Naive thymus-derived CD4-positive, alpha-beta T cell (primary cell): Measurements from ENCODE around the gene SCCPDH. TPM values are rescaled to one million over a fixed set of nuclear protein-coding genes. Genes with fewer than 3 reads are reported as not detected.

ENCODE experiments used
- ATAC-seq: fragments of 150-1000 bp; cut with Tn5 transposase; 2 replicates; pipeline ENCODE4 v1.10.0; 2021; ENCODE audit warnings: mild to moderate bottlenecking, moderate library complexity
- CTCF ChIA-PET: fragments of 350-600 bp; sonication (Branson Sonifier 250); formaldehyde crosslinking; loops from one replicate; lab custom pipeline; 2021; ENCODE audit warnings: antibody characterized with exemption; lab: Charles Lee
- POLR2A ChIA-PET: fragments of 350-600 bp; sonication (Branson Sonifier 250); formaldehyde crosslinking; loops from one replicate; lab custom pipeline; 2021; ENCODE audit warnings: antibody characterized with exemption, inconsistent platforms; lab: Charles Lee
- DNase-seq, 9 donors: peaks; one replicate each; pipeline versions ENCODE4 v3.0.0 to v3.0.0-alpha.2; 2020 to 2022; ENCODE audit warnings: mixed read lengths in 1 of 9
- H3K27ac ChIP-seq: one replicate; pipeline ENCODE4 v1.7.0; 2013; ENCODE audit warnings: mild to moderate bottlenecking, low read depth, low read length, moderate library complexity
- H3K27me3 ChIP-seq, 2 donors: one replicate each; pipeline ENCODE4 v1.7.0; 2013; ENCODE audit warnings: low read length in 2 of 2, mild to moderate bottlenecking in 2 of 2, moderate library complexity in 2 of 2; ENCODE audit not compliant: control insufficient read depth in 2 of 2, insufficient read depth in 2 of 2
- H3K36me3 ChIP-seq, 3 experiments: 1 replicate in 2 of 3; 2 replicates in 1 of 3; pipeline ENCODE4 v1.7.0; 2013; ENCODE audit warnings: low read length in 3 of 3, mild to moderate bottlenecking in 3 of 3, moderate library complexity in 1 of 3; ENCODE audit not compliant: insufficient read depth in 3 of 3, control insufficient read depth in 2 of 3
- H3K4me1 ChIP-seq, 2 donors: one replicate each; pipeline ENCODE4 v1.7.0; 2013; ENCODE audit warnings: low read length in 2 of 2, mild to moderate bottlenecking in 2 of 2, moderate library complexity in 1 of 2; ENCODE audit not compliant: control insufficient read depth in 2 of 2, insufficient read depth in 2 of 2
- H3K4me3 ChIP-seq: 2 replicates; pipeline ENCODE4 v1.7.0; 2013; ENCODE audit warnings: mild to moderate bottlenecking, low read length
- H3K9me3 ChIP-seq, 3 experiments: 1 replicate in 2 of 3; 2 replicates in 1 of 3; pipeline ENCODE4 v1.7.0; 2013; ENCODE audit warnings: low read length in 3 of 3; ENCODE audit not compliant: control insufficient read depth in 2 of 3
- H3K27ac Mint-ChIP-seq, 9 donors: one replicate each; pipeline ENCODE4 v1.8.0; 2020 to 2022; ENCODE audit warnings: mixed read lengths in 9 of 9, mild to moderate bottlenecking in 8 of 9, moderate library complexity in 5 of 9, inconsistent platforms in 2 of 9
- H3K27me3 Mint-ChIP-seq, 5 donors: one replicate each; pipeline ENCODE4 v1.8.0; 2021 to 2022; ENCODE audit warnings: mixed read lengths in 5 of 5, mild to moderate bottlenecking in 1 of 5
- H3K36me3 Mint-ChIP-seq, 5 donors: one replicate each; pipeline ENCODE4 v1.8.0; 2020 to 2022; ENCODE audit warnings: mixed read lengths in 5 of 5, mild to moderate bottlenecking in 3 of 5, inconsistent platforms in 1 of 5
- H3K4me1 Mint-ChIP-seq, 7 donors: one replicate each; pipeline ENCODE4 v1.8.0; 2020 to 2022; ENCODE audit warnings: mixed read lengths in 7 of 7, mild to moderate bottlenecking in 3 of 7, inconsistent platforms in 1 of 7
- H3K4me3 Mint-ChIP-seq, 10 donors: one replicate each; pipeline ENCODE4 v1.8.0; 2020 to 2022; ENCODE audit warnings: mild to moderate bottlenecking in 10 of 10, mixed read lengths in 10 of 10, moderate library complexity in 6 of 10, inconsistent platforms in 2 of 10
- H3K9me3 Mint-ChIP-seq, 11 donors: one replicate each; pipeline ENCODE4 v1.8.0; 2020 to 2022; ENCODE audit warnings: mixed read lengths in 11 of 11, mild to moderate bottlenecking in 4 of 11, inconsistent platforms in 1 of 11, moderate library complexity in 1 of 11
- intact Hi-C, 2 donors: fragments of 100-400 bp; cut with micrococcal nuclease; formaldehyde crosslinking; loops; one replicate each; pipeline ENCODE4 v1.15.1; 2023
- polyA plus RNA-seq, 2 donors: library from polyadenylated mRNA; unstranded; fragments of 300-500 nt; fragmentation: Illumina TruSeq; gene quantifications; one replicate each; pipeline ENCODE4 v1.2.3, GENCODE V29; 2021
- total RNA-seq, 6 experiments: library from RNA in 5 of 6; stranded (reverse) in 5 of 6; gene quantifications; 1 replicate in 5 of 6; 2 replicates in 1 of 6; pipeline ENCODE4 v1.2.3 and lab custom pipeline; 2021 to 2026

The SCCPDH gene
- total and polyA plus RNA-seq, 7 experiments from 2014 or later = 3.5 to 14.5 (median 5.3) TPM

DNA sequence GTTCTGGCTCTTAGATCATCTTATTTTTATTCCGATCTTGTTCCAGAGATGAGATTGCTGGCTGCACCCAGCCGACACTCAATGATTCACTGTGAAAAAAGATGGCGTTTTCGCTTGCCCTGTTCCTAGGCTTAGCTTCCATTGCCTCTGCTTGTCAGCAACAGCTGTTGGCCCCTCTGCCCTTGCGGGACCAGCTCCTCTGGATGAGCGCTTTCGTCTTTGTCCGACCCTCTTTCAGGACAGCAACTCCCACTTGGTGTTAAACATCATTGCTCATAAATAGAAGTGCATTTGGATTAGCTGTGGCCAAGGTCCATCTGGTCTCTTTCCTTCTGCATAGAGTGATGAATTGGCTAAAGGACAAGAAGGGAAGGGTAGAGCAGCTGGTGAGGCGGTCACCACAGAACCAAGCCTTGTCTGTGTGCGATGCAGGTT is 43.5 kb upstream of the SCCPDH start:
- no peak overlapping the region for H3K4me3 ChIP-seq
- H3K27ac Mint-ChIP-seq = peak overlapping the region in 2 of 9 donors; percentile 13 to 26
- ChIA-PET CTCF (interaction anchor here (0.6 kb wide), 1 partner anchor 188 kb away, joined by 5 read pairs; no protein-coding TSS in a partner anchor), POLR2A (no interaction called here)
- H3K9me3 Mint-ChIP-seq = peaks cover 0 to 3% (median 0%) of the 10 kb centered on the region in 11 donors
- no peak for ATAC-seq
- intact Hi-C loops = no loop called here
- no peaks in the 10 kb centered on the region for H3K27me3 Mint-ChIP-seq
- no peak overlapping the region for H3K4me3 Mint-ChIP-seq
- no peaks in the 10 kb centered on the region for H3K27me3 ChIP-seq
- H3K27ac ChIP-seq = no peak overlapping the region
- H3K4me1 Mint-ChIP-seq = no peaks in the 10 kb centered on the region
- DNase-seq = no peak
- no peaks in the 10 kb centered on the region for H3K36me3 ChIP-seq
- H3K4me1 ChIP-seq = no peaks in the 10 kb centered on the region
- H3K36me3 Mint-ChIP-seq = peaks cover 0 to 3% (median 0%) of the 10 kb centered on the region in 5 donors
- H3K9me3 ChIP-seq = no peaks in the 10 kb centered on the region

DNA sequence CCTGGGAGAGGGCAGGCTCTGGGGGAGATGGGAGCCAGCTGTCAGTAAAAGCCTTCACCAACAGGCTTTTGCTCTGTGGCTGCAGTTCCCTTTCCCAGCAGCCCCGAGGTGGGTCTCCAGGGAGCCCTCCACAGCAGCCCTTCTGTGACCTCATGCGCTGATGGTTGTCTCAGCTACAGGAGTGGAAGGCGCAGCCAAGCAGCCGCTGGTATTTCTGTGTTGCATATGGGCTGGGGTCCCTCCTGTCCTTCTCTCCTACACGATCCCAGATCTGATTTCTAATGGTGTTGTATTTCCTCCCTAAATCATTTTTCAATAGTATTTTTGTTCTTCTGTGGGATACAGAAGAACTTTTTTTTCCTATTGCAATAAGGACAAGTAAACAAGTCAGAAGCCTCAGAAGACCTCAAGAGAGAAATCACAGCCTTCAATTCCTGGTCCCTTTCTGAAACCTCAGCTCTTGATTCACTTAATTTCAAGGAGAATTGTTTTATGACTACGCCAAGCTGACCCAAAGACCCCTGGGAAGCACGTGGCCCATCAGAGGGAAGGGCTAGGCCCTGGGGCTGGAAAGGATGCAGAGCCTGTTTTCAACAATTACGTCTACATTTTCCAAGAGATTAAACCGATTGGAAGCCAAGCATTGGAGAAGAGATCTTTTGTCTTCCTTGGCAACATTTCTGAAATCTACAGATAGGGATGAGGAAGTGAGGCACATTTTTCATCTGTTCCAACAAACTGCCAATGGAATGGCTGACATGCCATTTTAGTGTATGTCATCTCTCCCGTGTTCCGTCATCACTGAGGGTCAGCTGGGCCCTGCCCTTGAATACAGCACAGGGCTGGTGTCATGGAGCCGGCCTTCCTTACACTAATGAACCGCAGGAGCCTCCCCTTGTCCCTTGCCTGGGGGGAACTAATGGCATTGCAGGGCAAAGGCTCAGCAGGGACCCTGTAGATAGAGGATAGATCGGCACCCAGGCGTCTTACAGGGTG is 42.0 kb upstream of the SCCPDH start:
- intact Hi-C loops = no loop called here
- H3K27ac ChIP-seq = no peak overlapping the region
- POLR2A ChIA-PET = no interaction called here
- no peaks in the 10 kb centered on the region for H3K9me3 Mint-ChIP-seq
- no peaks in the 10 kb centered on the region for H3K36me3 ChIP-seq
- H3K4me1 Mint-ChIP-seq = no peaks in the 10 kb centered on the region
- no peaks in the 10 kb centered on the region for H3K27me3 ChIP-seq
- CTCF ChIA-PET = no interaction called here
- H3K4me3 Mint-ChIP-seq = no peak overlapping the region
- H3K4me3 ChIP-seq = no peak overlapping the region
- no peak for ATAC-seq
- no peaks in the 10 kb centered on the region for H3K27me3 Mint-ChIP-seq
- no peaks in the 10 kb centered on the region for H3K9me3 ChIP-seq
- H3K4me1 ChIP-seq = no peaks in the 10 kb centered on the region
- peaks cover 0 to 3% (median 0%) of the 10 kb centered on the region in 5 donors for H3K36me3 Mint-ChIP-seq
- H3K27ac Mint-ChIP-seq = peak overlapping the region in 2 of 9 donors; percentile 32 to 37
- no peak for DNase-seq

DNA sequence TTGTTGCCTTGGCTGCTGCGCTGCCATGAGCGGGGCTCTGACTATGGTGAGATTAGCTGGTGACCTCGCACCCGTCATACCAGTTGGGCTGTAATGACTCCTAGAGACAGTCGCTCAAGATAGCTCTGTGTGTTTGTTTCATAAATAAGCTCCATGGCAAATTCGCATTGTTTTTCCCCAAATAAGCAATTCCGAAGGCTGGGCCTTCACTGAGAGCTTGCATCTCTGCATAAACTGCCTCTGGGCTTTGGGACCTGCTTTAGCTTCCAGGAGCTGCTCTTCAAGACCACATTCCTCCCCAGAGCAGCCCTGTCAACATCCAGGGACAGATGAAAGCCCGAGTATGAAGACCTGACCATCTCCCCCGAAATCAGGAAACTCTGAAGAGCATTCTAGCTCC is 40.7 kb upstream of the SCCPDH start:
- intact Hi-C loops = no loop called here
- no peaks in the 10 kb centered on the region for H3K9me3 ChIP-seq
- DNase-seq = no peak
- H3K36me3 ChIP-seq = no peaks in the 10 kb centered on the region
- H3K27ac ChIP-seq = no peak overlapping the region
- H3K4me1 ChIP-seq = no peaks in the 10 kb centered on the region
- H3K4me3 Mint-ChIP-seq = no peak overlapping the region
- ATAC-seq = no peak
- H3K36me3 Mint-ChIP-seq = peaks cover 0 to 3% (median 0%) of the 10 kb centered on the region in 5 donors
- POLR2A ChIA-PET = interaction anchor here (0.5 kb wide), 1 partner anchor 85 kb away, joined by 3 read pairs; no protein-coding TSS in a partner anchor
- CTCF ChIA-PET = no interaction called here
- H3K4me3 ChIP-seq = no peak overlapping the region
- no peaks in the 10 kb centered on the region for H3K4me1 Mint-ChIP-seq
- no peaks in the 10 kb centered on the region for H3K27me3 Mint-ChIP-seq
- H3K27ac Mint-ChIP-seq = no peak overlapping the region
- no peaks in the 10 kb centered on the region for H3K27me3 ChIP-seq
- no peaks in the 10 kb centered on the region for H3K9me3 Mint-ChIP-seq

DNA sequence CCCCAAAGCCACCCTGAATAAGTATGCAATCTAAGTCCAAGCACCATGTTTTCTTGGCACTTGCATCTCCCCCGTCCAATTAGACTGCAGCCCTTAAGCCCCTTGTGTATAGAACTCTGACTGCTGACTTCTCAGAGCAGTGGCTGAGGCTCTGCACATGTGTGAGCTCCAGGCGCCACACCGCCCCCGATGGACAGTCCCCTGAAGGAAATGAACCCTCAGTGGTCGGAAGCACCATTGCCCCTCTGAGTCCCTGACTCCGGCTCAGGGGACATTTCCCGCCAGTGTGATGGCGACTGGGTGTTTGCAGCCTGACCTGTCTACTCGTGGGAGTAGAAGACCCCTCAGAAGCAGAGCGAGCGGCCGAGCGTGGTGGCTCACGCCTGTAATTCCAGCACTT is 37.2 kb upstream of the SCCPDH start:
- H3K36me3 ChIP-seq = no peaks in the 10 kb centered on the region
- no peak overlapping the region for H3K4me3 Mint-ChIP-seq
- H3K9me3 Mint-ChIP-seq = peaks cover 0 to 8% (median 0%) of the 10 kb centered on the region in 11 donors
- intact Hi-C loops = no loop called here
- H3K27ac ChIP-seq = no peak overlapping the region
- no peak overlapping the region for H3K4me3 ChIP-seq
- ChIA-PET POLR2A (no interaction called here), CTCF (no interaction called here)
- no peaks in the 10 kb centered on the region for H3K27me3 Mint-ChIP-seq
- DNase-seq (no peak), ATAC-seq (no peak)
- no peaks in the 10 kb centered on the region for H3K4me1 ChIP-seq
- H3K27ac Mint-ChIP-seq = no peak overlapping the region
- no peaks in the 10 kb centered on the region for H3K27me3 ChIP-seq
- no peaks in the 10 kb centered on the region for H3K9me3 ChIP-seq
- peaks cover 0 to 5% (median 0%) of the 10 kb centered on the region in 7 donors for H3K4me1 Mint-ChIP-seq
- peaks cover 0 to 3% (median 0%) of the 10 kb centered on the region in 5 donors for H3K36me3 Mint-ChIP-seq

DNA sequence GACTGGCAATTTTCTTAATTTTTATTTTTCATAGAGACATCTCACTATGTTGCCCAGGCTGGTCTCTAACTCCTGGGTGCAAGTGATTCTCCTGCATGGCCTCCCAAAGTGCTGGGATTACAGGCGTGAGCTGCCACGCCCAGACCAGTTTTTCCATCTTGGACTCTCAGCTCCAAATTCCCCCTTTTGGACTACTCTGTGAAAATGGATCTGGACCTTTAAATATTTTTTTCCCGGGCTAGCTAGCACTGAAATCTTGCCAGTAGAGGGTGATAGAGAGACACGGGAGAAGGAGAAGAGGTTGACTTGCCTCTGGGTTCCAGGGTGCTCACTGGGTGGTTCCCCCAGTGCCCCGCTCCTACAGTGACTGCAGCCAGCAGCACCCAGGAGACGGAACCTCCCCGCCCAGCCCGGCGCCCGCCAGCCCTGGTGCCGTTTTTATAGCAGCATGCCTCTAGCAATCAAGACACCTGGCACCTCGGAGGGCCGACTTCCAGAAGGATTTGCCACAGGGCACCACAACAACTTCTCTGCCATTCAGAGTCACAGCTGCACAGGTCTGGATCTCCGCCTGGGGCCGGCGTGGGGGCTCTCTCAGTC is 34.7 kb upstream of the SCCPDH start:
- ChIA-PET POLR2A (no interaction called here), CTCF (interaction anchor here (0.5 to 0.7 kb wide), 4 partner anchors 47 to 615 kb away, joined by 4 to 6 read pairs (median 4); no protein-coding TSS in a partner anchor)
- no peaks in the 10 kb centered on the region for H3K27me3 Mint-ChIP-seq
- peaks cover 0 to 5% (median 0%) of the 10 kb centered on the region in 5 donors for H3K36me3 Mint-ChIP-seq
- peak overlapping the region in 2 of 10 donors; percentile 16 to 27 for H3K4me3 Mint-ChIP-seq
- H3K9me3 Mint-ChIP-seq = peaks cover 0 to 23% (median 7%) of the 10 kb centered on the region in 11 donors
- Histone ChIP-seq H3K4me1 (no peaks in the 10 kb centered on the region), H3K4me3 (no peak overlapping the region), H3K27ac (no peak overlapping the region), H3K36me3 (no peaks in the 10 kb centered on the region), H3K27me3 (no peaks in the 10 kb centered on the region), H3K9me3 (no peaks in the 10 kb centered on the region)
- ATAC-seq = peak; percentile 98
- intact Hi-C loops = loop anchor here (1.0 kb wide), 2 partner anchors 10 to 65 kb away; no protein-coding TSS in a partner anchor
- H3K4me1 Mint-ChIP-seq = peaks cover 0 to 5% (median 0%) of the 10 kb centered on the region in 7 donors
- H3K27ac Mint-ChIP-seq = no peak overlapping the region
- peak; percentile 10 to 55 (median 42) for DNase-seq

DNA sequence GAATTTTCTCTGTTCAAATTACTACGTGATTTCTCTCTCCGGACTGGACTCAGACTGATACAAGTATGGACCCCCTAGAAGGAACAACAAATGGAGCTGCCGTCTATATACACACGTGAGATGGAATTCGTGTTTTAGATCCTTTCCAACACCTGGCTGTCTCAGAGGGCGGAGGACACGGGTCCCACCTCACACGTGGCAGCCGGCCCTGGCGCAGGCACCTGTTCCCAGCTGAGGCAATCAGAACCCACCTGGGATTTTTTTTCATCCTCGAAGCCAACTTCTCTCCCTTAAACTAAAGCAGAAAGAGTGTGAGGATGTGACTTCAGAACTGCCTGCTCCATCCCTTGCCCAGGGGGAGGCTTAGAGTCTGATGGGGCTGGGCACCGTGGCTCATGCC is 34.1 kb upstream of the SCCPDH start:
- Mint-ChIP-seq H3K36me3 (peaks cover 0 to 5% (median 0%) of the 10 kb centered on the region in 5 donors), H3K9me3 (peaks cover 0 to 28% (median 7%) of the 10 kb centered on the region in 11 donors), H3K27ac (no peak overlapping the region), H3K4me1 (peaks cover 0 to 5% (median 0%) of the 10 kb centered on the region in 7 donors), H3K4me3 (no peak overlapping the region), H3K27me3 (no peaks in the 10 kb centered on the region)
- Histone ChIP-seq H3K4me3 (no peak overlapping the region), H3K36me3 (no peaks in the 10 kb centered on the region), H3K9me3 (no peaks in the 10 kb centered on the region), H3K4me1 (no peaks in the 10 kb centered on the region), H3K27me3 (no peaks in the 10 kb centered on the region), H3K27ac (no peak overlapping the region)
- ATAC-seq = no peak
- intact Hi-C loops = no loop called here
- ChIA-PET CTCF (interaction anchor here (0.5 to 1.0 kb wide), 2 partner anchors 22 to 614 kb away, joined by 3 to 4 read pairs; no protein-coding TSS in a partner anchor), POLR2A (no interaction called here)
- DNase-seq = no peak
